NCI-H446 treated with DMSO at 0.1 percent for 48 hours (cell line): ENCODE measurements around the gene TST.

Source experiments
- DNase-seq: peaks from one replicate; lab custom pipeline; 2025; lab: John Stamatoyannopoulos, UW

TST gene

DNA sequence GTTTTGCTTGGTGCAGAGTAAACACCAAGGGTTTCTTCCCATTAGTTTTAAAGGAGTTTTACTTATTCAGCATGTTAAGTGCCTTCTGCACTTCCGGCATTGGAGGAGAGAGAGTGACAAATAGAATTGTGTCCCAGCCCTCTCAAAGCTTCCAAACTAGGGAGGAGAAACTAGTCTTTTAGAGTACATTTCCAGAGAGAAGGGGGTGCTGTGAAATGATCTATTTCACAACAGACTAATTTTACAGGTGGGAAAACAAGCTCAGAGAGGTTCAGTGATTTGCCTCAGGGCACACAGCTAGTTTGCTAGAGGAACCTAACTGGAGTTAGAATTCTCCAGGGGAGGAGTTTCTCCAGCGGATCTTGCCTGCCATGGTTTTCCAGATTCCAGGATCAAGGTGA is 12.9 kb upstream of the TST start:
- DNase-seq: no peak

DNA sequence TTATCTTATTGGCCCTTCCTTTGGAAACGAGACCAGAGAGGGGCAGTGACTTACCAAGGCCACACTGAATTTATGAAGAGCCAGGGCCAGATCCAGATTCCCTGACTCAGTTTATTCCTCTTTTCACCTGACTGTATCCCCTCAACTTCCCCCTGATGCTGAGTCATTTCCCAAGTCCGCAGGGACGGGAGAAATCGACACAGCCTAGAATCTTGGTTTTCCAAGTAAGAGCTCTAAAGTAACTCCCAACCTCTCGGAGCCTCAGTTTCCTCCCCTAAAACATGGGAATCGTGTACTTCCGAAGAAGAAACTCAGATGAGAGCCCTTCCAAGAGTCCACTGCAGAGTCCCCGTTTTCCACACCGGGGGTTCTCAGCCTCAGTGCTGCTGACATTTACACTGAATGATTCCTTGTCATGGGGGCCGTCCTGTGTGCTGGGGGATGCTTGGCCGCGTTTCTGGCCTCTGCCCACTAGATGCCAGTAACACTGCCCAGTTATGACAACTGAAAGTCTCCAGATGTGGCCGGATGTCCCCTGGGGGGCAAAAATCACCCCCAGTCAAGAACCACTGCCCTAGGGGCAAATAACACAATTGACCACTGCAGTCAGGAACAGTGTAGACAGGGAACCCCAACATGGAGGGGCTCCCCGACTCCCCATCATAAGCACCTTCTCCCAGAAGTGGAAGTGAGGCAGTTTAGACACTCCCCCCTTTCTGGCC is 11.5 kb upstream of the TST start:
- DNase-seq: no peak

DNA sequence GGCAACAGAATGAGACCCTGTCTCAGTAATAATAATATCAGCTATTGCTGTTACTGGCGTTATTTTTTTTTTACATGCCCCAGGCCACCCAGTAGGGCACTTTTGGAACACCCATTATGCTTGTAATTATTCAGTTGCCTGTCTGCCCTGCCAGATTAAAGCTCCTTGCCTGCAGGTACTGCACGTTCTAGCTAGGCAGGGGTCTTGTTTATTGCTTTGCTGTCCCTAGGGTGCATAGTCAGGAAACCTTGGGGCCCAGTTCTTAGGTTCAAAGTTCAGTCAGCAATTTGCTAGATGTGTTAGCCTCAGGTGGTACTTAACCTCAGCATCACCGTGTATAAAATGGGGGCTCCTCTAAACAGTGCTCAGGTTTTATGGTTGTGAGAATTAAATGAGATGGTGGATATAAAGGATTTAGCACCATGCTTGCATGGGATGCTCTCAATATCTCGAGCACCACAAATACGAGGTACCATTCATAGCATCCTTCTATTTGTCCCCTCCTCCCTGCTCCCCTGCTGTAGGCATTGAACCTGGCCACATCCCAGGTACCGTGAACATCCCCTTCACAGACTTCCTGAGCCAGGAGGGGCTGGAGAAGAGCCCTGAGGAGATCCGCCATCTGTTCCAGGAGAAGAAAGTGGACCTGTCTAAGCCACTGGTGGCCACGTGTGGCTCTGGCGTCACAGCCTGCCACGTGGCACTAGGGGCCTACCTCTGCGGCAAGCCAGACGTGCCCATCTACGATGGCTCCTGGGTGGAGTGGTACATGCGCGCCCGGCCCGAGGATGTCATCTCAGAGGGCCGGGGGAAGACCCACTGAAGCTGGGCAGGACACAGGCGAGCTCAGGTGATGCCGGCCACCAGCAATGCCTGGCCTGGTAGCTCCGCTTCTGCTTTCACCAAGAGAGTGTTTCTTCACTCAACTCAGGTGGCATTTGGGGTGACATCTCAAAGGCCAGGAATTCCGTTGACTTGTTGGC is 9.7 kb upstream of the TST start:
- DNase-seq: no peak

DNA sequence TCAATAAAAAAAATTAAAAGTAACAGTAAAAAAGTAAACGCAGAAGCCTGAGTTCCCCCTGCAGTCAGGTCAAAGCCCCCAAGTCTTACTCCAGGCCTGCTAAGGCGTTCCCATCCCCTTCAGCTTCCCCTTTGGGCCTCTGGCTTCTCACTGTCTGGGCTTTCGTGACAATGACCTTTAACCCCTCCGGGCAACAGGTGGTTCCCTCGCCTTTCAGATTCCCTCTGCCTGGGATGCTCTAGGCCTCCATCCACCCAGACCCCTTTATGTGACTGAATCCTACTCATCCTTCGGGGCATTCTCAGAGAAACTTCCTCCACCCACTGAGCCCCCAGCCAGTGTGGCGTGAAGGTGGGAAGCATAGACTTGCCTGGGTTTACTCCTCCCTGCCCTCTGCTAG is 8.3 kb upstream of the TST start:
- DNase-seq: no peak

DNA sequence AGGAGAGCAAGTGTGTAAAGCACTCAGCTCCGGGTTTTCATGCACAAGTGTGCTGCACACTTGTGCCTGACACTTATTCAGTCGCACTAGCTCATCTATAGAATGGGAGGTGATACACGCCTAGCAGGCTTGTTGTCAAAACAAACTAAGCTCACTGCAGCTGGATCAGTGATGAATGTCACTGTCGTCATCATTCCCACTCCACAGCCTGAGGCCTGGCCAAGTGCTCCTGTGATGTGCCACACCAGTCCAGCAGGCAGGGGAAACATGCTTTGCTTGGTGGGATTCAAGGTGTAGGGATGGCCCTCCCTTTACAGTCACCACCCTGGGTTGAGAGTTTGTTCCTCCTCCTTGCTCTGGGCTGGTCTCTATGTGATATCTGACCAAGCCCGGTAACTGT is 7.1 kb upstream of the TST start:
- no peak for DNase-seq

DNA sequence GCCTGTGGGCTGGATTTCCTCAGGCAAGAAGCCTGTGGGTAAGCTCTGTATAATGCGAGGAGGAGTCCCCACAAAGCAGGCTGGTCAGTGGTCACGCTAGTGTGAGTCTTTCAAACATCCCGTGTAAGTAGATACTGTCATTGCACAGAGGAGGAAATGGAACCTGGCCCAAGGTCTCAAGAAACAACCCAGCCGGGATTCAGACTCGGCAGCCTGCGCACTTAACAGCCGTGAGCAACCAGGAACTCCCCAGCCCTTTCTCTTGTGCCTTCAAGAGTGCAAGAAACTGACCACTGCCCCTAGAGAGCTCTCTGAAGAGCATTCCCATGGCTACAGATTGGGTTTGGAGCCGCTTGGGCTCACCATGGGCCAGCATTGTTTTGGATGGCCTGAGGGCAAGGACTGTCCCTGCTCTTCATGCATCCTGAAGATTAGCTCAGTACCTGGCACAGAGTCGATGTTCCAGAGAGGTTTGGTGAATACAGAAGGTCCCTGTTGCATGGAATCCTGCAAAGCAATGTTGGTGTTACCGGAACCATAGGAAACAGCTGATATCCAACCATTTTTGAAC is 6.3 kb upstream of the TST start:
- no peak for DNase-seq

DNA sequence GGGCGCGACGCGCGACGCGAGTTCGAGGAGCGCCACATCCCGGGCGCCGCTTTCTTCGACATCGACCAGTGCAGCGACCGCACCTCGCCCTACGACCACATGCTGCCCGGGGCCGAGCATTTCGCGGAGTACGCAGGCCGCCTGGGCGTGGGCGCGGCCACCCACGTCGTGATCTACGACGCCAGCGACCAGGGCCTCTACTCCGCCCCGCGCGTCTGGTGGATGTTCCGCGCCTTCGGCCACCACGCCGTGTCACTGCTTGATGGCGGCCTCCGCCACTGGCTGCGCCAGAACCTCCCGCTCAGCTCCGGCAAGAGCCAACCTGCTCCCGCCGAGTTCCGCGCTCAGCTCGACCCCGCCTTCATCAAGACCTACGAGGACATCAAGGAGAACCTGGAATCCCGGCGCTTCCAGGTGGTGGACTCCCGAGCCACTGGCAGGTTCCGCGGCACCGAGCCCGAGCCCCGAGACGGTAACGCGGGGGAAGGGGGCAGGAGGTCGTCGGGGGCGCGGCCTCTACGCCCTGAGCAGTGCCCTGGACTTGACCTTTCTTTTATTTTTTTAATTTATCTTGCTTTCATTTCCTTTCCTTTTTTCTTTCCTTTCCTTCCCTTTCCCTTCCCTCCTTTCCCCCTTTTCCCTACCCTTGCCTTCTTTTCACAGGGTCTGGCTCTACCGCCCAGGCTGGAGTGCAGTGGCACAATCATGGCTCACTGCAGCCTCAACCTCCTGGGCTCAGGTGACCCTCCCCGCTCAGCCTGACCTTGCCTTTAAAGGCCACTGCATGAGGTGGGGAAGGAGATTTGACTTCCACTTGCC is 5.3 kb upstream of the TST start:
- no peak for DNase-seq

DNA sequence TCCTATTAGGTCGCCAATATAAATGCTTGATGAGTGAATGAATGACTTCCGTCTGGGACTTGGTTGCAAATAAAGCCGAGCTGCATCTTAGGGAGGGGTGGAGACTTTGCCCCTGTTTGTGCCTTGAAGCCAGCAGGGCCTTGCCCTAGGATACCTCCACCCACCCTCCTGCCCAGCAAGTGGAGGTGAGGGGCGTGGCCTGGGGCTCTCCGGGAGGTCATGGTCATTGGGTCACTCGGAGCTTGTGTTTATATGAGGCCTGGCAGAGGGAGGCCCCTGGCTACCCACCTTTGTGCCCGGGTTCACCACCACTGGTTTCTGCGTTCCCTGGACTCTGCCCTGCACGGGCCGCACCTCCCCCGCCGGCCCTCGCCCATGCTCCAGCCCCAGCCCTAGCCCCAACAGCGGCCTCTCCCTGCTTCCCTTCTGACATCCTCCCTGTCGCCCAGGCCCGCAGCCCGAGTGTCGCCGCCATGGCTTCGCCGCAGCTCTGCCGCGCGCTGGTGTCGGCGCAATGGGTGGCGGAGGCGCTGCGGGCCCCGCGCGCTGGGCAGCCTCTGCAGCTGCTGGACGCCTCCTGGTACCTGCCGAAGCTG is 4.6 kb upstream of the TST start:
- no peak for DNase-seq

DNA sequence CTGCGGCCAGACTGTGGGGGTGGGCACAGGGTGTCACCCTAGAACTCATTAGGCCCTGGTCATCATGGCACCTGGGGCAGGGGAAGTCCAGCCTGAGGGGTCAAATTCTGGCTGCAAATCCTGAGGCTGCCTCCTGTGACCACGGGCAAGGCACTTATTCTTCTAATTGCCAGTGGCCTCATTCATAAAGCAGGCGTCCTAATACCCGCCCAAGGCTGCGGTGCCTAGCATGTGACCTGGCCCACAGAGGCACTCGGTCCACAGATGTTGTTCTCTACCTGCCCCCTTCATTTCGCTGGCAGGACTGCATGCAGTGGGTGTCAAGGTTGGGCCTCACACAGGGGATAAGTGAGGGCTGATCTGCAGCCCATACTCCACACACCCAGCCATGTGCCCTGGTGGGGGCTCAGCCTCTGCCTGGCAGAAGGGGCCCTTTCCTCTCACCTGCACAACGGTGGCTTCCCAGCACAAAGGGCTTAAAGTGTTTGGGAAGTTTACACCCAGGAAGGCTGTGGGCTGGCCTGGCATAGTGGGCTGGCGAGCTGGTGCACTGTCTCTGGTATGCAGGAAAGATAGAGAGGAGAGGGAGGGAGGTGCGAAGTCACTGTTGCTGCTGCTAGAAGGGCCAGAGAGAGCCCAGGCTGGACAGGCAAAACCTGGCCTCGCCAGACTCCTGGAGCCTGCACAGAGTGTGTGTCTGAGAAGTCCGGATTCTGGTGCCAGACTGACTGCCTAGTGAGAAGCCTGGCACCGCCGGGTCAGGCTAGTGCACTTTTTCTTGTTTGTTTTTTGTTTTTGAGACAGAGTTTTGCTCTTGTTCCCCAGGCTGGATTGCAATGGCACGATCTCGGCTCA is 3.5 kb upstream of the TST start:
- DNase-seq: no peak

DNA sequence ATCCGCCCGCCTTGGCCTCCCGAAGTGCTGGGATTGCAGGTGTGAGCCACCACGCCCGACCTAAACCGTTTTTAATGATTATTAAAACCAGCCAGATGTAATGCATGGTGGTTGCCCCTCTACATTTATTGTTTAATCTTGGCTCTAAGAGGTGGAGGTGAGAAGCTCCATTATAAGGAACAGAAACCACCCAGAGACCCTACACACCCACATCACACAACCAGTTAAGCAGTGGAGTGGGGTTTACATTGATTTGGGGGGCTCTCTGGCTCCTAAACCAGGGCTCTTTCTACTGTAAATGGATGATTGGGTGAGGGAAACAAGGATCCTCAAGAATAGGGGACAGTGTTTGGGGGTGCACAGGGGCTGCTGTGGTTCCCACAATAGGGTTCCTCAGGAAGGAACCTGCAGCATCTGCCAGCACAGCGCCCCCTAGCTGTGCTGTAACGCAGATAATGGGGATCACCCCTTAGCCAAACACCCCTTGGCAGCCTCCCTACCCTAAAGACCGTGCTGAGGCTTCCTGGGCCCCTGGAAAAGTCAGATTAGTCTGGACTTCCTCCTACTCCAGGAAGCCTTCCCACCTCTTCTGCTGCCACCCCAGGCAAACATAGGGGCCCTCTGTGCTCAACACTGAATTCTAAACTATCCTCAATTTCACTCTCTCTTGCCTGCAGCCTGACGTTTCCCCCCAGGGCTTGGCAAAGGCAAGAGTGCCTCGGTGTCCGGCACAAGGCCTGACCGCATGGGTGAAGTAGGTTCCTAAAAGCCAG is 2.6 kb upstream of the TST start:
- no peak for DNase-seq

DNA sequence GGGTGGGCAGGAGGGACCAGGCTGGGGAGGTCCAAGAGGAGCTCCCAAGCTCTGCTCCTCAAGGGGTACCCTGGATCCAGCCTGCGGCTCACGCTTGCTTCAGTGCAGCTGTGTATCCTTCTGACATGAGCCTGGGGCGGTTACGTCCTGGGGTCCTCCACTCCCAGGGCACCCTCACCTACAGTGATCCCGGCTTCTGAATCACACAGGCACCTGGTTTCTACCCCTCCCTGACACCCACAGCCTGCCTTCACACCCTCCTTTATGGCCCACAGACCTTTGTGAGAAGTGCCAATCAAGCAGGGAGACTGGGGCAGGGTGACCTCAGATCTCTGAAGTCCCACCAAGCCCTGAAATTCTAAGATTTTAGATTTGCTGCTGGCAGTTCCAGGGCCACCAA is 1.8 kb upstream of the TST start:
- DNase-seq: no peak

DNA sequence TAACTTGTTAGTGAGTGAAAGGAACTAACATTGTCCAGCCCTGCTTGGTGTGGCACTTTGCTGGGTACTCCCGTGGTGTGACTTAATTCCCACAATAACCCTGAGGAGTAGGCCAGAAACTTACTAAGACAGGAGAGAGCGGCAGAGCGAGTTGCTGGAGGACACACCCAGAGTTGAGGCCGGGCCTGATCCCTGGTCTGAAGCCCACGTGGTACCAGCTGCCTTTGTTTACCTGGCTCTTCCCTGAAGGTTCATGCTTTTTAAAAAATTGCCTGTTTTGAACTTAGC is 889 bp upstream of the TST start:
- DNase-seq: peak; percentile 4

DNA sequence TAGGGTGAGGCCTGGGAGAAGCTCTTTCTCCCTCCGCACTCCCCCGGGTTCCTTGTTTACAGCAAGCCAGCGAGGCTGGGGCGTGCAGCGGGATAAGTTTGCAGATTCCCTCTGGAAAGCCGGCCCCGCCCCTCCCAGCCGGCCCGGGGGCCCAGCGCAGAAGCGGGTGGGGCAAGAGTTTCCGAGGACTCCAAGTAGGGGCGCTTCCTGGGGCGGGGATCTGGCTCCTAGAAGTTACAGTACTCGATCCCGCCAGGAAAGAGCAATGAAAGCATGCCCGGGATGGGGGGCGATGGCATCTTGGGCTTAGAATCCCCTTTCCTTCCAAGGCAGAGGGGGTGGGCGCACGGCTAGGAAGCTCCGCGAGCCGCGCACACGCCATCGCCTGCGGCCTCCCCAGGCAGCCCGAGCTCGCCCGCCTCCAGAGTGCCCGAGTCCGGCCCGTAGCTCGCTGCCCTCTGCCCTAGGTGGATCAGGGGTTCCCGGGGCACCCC is 385 bp downstream of the TST start:
- no peak for DNase-seq

DNA sequence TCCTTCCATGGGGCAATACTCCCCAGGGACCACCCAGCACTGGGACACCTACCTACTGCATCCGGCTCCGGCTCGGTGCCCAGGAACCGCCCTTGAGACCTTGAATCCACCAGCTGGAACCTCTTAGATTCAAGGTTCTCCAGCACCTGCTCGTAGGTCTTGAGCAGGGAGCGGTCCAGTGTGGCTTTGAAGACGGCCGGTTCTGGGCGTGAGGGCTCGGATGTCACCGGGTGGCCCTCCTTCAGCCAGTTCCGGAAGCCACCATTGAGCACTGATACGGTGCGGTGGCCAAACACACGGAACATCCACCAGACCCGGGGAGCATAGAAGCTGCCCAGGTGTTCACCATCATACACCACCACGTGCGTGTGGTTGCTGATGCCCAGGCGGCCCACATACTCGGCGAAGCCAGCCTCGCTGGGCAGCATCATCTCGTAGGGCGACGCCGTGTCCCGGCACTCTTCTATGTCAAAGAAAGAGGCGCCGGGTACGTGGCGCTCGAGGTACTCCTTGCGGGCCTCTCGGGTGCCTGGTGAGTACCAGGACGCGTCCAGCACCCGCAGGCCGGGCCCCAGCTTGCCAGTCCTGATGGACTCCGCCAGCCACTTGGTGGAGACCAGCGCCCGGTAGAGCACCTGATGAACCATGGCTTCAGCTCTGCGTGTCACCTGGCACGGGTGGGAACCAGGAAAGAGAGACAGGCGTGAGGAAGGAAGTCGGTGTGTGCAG is 997 bp downstream of the TST start:
- DNase-seq: no peak

DNA sequence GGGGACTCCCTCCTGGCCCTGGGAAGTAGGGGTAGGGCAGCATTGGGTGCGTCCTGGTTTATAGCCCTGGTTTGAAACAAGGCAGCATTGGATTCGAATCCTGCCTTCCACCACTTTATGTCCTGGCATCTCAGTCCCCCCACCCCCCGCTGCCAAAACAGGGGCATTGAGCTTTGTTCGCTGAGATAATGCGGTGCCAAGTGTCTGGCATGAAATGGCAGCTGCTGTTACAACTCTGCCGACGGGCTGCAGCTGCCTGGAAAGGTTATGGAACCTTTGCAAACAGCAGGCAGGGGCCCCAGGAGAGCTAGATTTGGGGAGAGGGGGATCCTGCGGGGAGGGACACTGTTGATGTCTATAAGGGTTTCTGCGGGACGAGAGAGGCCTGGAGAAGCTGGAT is 1.9 kb downstream of the TST start:
- DNase-seq: no peak

DNA sequence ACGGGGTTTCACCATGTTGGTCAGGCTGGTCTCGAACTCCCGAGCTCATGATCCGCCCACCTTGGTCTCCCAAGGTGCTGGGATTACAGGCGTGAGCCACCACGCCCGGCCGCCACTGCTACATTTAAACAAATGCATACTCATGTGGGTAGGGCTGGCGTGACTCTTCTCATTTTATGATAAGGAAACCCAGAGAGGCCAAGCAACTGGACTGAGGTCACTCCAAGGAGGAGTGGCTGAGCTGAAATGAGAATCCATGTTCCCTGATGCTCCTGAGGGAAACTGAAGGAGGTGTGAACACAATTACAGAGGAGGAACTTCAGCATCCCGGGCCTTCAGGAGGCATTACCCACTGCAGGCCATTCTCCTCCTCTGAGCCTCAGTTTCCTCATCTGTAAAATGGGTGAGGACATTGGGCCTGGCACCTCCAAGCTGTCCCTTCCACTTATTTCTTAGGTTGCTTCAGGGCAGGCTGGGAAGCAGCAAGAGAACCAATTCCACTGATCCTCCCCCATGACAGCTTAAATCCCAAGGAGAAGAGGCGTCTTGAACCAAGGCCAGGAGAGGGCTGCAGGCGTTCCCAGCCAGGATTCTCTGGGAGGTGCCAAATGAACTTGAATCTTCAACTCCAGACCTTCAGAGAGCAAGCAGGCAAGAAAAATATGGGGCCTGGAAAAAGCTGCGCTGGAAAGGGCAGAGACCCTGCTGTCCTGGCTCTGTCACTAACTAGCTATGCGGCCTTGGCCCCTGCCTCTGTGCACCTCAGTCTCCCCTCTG is 2.9 kb downstream of the TST start:
- no peak for DNase-seq

DNA sequence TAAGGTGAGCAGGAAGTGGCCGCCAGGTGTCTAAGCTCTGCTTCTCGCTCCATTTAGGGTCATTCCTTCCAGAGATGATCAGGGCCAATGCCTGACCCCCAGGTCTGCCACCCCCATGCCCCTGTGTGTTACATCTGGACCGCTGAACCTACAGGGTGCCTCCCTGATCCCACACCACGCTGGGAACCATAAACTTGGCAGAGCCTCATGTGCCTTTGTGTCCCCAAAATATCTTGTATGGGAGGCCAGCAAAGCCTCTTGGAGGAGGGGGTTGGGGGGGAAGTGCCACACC is 3.7 kb downstream of the TST start:
- no peak for DNase-seq

DNA sequence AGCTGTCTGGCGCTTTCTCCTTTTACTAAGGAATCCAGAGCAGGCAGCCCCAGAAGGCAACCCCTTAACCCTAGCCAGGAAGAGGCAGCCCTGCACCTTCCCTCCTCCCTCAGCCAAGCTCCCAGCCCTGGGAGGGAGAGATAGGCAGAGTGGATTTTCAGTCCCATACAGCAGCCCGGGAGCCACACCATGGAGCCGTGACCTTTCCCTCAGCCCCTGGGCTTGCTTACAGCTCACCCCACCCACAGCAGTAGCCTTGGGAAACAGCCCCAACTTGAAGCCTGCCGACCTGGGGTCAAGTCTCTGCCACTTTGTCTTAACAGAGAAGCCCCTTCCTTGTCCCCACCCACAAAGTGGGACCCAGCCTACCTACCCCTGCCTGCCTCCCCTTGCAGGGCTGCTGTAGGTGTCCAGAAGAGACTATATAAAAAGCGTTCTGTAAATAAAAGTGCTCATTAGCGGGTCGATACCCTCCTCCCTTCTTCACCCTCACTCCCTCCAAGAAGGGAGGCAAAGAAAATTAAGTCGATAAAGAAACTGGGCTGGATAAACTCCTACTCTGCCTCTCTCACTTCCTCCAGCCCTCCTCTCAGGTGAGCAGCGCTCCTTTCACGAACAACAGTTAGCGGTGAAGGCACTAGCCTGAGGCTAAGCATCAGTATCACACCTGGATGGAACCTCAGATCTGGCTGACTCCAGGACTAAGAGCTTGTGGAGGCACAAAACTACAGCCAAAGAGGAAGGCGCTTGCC is 4.2 kb downstream of the TST start:
- no peak for DNase-seq
